RWPE2 (cell line): ENCODE data around the gene BNIP1.
A peak's percentile ranks its signal among the peaks of the same experiment; 100 is the strongest.

Experiments
- ATAC-seq: fragments of 200-7000 bp; cut with Tn5 transposase; 3 replicates; pipeline ENCODE4 v1.9.1; 2021; ENCODE audit warnings: low read depth
- DNase-seq: peaks from one replicate; pipeline ENCODE4 v3.0.0-alpha.2; 2020; ENCODE audit warnings: low spot score
- H3K27ac ChIP-seq: fragments of 450-650 bp; 2 replicates; pipeline ENCODE4 v1.5.1; 2017; ENCODE audit warnings: mild to moderate bottlenecking; ENCODE audit not compliant: poor library complexity, severe bottlenecking
- H3K27me3 ChIP-seq: fragments of 250-450 bp; sonication (Bioruptor Pico); 2 replicates; pipeline ENCODE4 v1.5.1; 2021; ENCODE audit warnings: mild to moderate bottlenecking, moderate library complexity; ENCODE audit not compliant: insufficient read depth, poor library complexity, severe bottlenecking
- H3K36me3 ChIP-seq: fragments of 250-450 bp; sonication (Bioruptor Pico); 2 replicates; pipeline ENCODE4 v1.5.1; 2020; ENCODE audit warnings: low read depth, mild to moderate bottlenecking, moderate library complexity
- H3K4me1 ChIP-seq: fragments of 250-450 bp; sonication (Bioruptor Pico); 2 replicates; pipeline ENCODE4 v1.5.1; 2021; ENCODE audit warnings: mild to moderate bottlenecking, moderate library complexity; ENCODE audit not compliant: insufficient read depth, poor library complexity, severe bottlenecking
- H3K4me3 ChIP-seq: fragments of 250-450 bp; sonication (Bioruptor Pico); 2 replicates; pipeline ENCODE4 v1.5.1; 2021; ENCODE audit warnings: mild to moderate bottlenecking, moderate library complexity; ENCODE audit not compliant: severe bottlenecking
- H3K9me3 ChIP-seq: fragments of 250-450 bp; sonication (Bioruptor Pico); 2 replicates; pipeline ENCODE4 v1.5.1; 2021; ENCODE audit warnings: mild to moderate bottlenecking, moderate library complexity; ENCODE audit not compliant: severe bottlenecking
- CTCF ChIP-seq: fragments of 450-650 bp; IDR thresholded peaks from one replicate; pipeline ENCODE4 v1.5.1; 2017; ENCODE audit warnings: mild to moderate bottlenecking, moderate library complexity; ENCODE audit not compliant: poor library complexity, severe bottlenecking

The BNIP1 gene

GRCh38 chr5:173161148-173161547 lies 16.8 kb downstream of the BNIP1 start:
- ATAC-seq (no peak), DNase-seq (no peak)
- Histone ChIP-seq H3K4me1 (no peaks in the 10 kb centered on the region), H3K27me3 (no peaks in the 10 kb centered on the region), H3K4me3 (no peak overlapping the region), H3K9me3 (no peaks in the 10 kb centered on the region), H3K27ac (no peak overlapping the region), H3K36me3 (peaks cover 44% of the 10 kb centered on the region)
- TF ChIP-seq CTCF, result no peak

- H3K27me3 ChIP-seq, result no peaks in the 10 kb centered on the region
- H3K36me3 ChIP-seq, result peaks cover 39% of the 10 kb centered on the region
- H3K9me3 ChIP-seq, result no peaks in the 10 kb centered on the region
- no peak for TF ChIP-seq CTCF
- H3K4me3 ChIP-seq, result no peak overlapping the region
- H3K27ac ChIP-seq, result no peak overlapping the region
- DNase-seq (no peak), ATAC-seq (peak; percentile 21; the same call in 1 of the 3 replicates)
- H3K4me1 ChIP-seq, result no peaks in the 10 kb centered on the region
These were observed 18.9 kb downstream of the BNIP1 start for GRCh38 chr5:173163219-173163618.

GRCh38 chr5:173165177-173166016 lies 21.1 kb downstream of the BNIP1 start:
- ATAC-seq, result no peak
- Histone ChIP-seq H3K4me1 (no peaks in the 10 kb centered on the region), H3K9me3 (no peaks in the 10 kb centered on the region), H3K4me3 (no peak overlapping the region), H3K27ac (no peak overlapping the region), H3K27me3 (no peaks in the 10 kb centered on the region), H3K36me3 (peaks cover 22% of the 10 kb centered on the region)
- no peak for TF ChIP-seq CTCF
- no peak for DNase-seq

- no peak overlapping the region for H3K27ac ChIP-seq
- no peak for TF ChIP-seq CTCF
- H3K4me1 ChIP-seq, result no peaks in the 10 kb centered on the region
- H3K4me3 ChIP-seq, result no peak overlapping the region
- no peaks in the 10 kb centered on the region for H3K9me3 ChIP-seq
- no peak for ATAC-seq
- no peak for DNase-seq
- no peaks in the 10 kb centered on the region for H3K36me3 ChIP-seq
- H3K27me3 ChIP-seq, result no peaks in the 10 kb centered on the region
These were observed 27.8 kb downstream of the BNIP1 start for GRCh38 chr5:173172166-173172565.

- no peaks in the 10 kb centered on the region for H3K9me3 ChIP-seq
- H3K27ac ChIP-seq, result no peak overlapping the region
- H3K27me3 ChIP-seq, result no peaks in the 10 kb centered on the region
- no peak for DNase-seq
- no peak overlapping the region for H3K4me3 ChIP-seq
- TF ChIP-seq CTCF, result no peak
- no peaks in the 10 kb centered on the region for H3K4me1 ChIP-seq
- H3K36me3 ChIP-seq, result no peaks in the 10 kb centered on the region
- ATAC-seq, result no peak
These were observed 31.2 kb downstream of the BNIP1 start for GRCh38 chr5:173175523-173175922.
